GM21390 (cell line): ENCODE data around the gene LUZP1.
"Not testable (repeated sequence)": the region's sequence is repeated elsewhere in the genome, so short reads cannot be mapped to it uniquely, and the experiment has no call there.

ENCODE experiments used
- ATAC-seq: cut with Tn5 transposase; IDR thresholded peaks from one replicate; pipeline ENCODE4 v1.9.1; 2021; ENCODE audit not compliant: unreplicated experiment

LUZP1 gene

GRCh38 chr1:23188936-23189452, 20.3 kb upstream of the LUZP1 start:
- not testable (repeated sequence) for ATAC-seq

DNA sequence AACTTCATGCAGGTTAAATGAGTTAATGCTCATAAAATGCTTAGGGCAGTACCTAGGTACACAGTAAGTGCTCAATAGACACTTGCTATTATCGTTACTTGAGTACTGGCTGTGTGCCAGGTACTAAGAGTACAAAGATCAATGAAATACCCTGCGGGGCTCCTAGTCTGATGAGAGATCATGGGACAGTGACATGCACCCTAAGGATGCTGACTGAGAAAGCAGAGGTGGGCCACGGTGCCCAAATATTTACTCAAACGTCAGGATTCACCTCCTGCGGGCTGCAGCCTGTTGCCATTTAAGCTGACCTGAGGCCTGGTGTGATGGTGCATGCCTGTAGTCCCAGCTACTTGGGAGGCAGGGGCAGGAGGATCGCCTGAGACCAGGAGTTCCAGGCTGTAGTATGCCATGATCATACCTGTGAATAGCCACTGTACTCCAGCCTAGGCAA, 19.8 kb upstream of the LUZP1 start:
- ATAC-seq = no peak

- ATAC-seq = no peak
Measured at GRCh38 chr1:23187637-23188036, 19.0 kb upstream of the LUZP1 start.

DNA sequence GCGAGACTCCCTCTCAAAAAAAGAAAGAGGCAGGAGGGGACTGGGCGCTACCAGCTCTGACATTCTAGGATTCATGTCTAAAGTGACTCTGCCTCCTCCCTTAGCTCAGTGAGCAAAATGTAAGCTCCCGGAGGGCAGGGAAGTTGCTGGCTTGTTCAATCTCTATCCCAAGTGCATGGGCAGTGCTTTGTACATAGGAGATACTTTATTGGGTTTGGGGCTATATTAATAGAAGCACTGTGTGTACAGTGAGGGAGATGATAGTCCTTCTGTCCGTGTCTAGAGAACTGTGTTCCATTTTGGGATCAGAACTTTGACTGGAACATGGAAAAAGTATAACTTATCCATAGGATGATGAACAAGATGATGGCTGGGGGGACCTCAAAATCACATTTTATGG, 16.7 kb upstream of the LUZP1 start:
- no peak for ATAC-seq

GRCh38 chr1:23184212-23184934, 15.7 kb upstream of the LUZP1 start:
- ATAC-seq = no peak

DNA sequence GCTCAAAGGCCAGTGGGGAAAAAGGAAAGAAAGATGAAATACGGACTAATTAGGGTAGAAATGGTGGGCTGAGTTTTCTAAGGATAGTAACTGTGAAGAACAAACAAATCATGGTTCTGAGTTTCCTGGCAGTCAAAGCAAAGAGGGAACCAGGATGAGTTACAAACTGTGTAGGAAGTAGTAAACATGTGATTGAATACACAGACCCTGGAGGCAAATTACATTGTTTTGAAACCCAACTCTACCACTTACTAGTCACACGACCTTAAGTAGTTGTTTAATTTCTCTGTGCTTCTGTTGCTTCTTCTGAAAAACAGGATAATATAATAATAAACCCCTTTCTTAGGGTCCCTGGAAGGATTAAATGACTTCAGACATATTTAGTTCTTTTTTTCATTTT, 11.2 kb upstream of the LUZP1 start:
- no peak for ATAC-seq

- ATAC-seq = no peak
Measured at GRCh38 chr1:23178950-23179349, 10.3 kb upstream of the LUZP1 start.

GRCh38 chr1:23178414-23178813, 9.8 kb upstream of the LUZP1 start:
- ATAC-seq = no peak

- ATAC-seq = peak; percentile 77
Measured at GRCh38 chr1:23177438-23178380, 9.1 kb upstream of the LUZP1 start.

DNA sequence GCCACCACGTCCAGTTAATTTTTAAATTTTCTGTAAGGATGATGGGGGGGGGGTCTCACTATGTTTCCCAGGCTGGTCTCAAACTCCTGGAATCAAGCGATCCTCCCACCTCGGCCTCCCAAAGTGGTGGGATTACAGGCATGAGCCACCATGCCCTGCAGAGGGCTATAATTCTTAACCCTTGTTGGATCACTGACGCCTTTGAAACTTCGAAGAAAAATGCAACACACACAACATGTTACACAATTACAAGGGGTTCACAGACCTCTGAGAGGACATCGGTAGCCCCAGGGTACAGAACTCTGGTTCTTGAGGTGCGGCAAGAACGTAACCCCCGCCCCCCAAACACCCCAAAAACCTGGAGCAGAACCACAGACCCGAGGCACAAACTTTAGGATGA, 8.4 kb upstream of the LUZP1 start:
- ATAC-seq = no peak

DNA sequence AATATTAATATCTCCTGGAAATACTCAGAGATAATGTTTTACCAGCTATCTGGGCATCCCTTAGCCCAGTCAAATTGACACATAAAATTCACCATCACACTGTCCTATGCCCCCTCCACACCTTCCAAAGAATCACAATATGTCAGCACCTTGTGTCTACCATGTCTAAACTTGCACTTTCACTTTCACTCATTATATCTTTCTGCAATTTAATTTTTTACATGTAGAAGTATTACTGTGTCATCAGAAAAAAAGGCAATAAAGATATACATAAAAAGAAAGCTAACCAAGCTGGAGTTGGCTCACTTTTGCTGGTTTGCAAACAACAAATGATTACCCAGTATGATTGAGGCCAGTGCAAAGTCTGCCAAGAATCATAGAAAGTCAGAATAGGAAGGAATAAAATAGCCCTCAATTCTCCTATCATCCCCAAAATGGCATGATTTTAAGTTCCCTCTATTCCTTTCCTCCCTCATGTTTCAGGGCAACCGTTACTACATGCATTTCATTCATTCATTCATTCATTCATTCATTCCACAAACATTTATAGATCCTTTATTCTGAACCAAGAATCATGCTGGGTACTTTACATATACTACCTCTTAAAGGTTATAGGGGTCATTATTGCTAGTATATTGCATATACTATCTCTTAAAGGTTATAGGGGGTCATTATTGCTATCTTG, 5.9 kb upstream of the LUZP1 start:
- no peak for ATAC-seq

GRCh38 chr1:23171181-23171755, 2.6 kb upstream of the LUZP1 start:
- ATAC-seq = no peak

DNA sequence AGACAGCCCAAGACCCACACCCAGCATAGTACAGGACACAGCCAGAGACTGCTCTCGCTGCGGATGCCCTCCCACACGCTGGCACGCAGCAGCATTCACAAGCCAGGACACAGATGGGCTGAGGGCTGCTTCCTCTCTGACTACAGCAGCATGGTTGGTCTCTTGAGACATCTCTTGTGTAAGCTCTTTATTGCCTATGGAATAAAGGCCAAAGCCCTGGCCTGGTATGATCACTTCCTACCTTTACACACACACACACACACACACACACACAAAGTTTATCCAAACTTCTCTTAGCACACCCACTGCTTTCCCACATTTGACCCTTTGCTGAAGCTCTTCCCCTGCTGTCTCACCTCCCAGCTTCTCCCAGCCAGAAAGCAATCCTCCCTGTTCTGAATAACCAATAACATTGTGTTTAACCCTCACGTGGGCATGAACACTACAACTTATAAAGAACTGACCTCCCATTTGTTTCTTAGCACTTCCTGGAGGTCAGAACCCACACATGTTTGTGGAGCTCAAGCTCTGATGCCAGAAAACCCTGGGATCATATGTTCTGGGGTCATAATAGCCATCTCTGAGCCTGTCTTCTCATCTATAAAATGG, 1.2 kb upstream of the LUZP1 start:
- no peak for ATAC-seq

GRCh38 chr1:23169195-23169575, 529 bp upstream of the LUZP1 start:
- ATAC-seq = no peak

GRCh38 chr1:23168079-23168444, 594 bp downstream of the LUZP1 start:
- ATAC-seq = no peak

- no peak for ATAC-seq
Measured at GRCh38 chr1:23167353-23168078, 1.1 kb downstream of the LUZP1 start.

DNA sequence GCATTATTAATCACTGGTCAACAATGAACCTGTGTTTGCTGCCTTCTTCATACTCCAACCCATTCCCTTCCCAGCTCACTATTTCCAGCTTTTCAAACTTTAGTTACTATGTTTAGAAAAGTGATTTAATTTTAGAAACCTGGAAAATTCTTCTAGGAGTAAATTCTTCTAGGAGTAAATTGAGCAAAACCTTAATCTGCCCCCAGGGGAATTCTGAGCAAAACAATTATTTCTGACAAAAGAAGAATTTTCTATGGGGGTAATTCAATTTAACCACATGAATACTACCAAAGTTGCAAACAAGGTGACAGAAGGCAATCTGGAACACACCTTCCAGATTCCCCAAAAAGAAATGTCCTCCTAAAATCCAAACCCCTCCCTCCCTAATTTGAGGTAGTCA, 1.8 kb downstream of the LUZP1 start:
- no peak for ATAC-seq

DNA sequence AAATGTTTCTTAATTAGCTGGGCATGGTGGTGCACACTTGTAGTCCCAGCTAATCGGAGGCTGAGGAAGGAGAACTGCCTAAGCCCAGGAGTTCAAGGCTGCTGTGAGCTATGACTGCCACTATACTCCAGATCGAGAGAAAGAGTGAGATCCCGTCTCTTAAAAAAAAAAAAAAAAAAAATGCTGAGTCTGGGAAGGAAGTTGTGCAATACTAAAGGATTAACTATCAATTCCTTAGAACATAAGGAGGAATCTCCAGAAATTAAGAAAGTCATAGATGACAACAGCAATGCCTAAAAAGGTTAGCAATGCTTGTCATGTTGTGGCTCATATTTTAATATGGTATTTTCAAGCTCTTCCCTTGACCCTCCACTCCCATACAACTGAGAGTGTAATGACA, 5.3 kb downstream of the LUZP1 start:
- no peak for ATAC-seq

DNA sequence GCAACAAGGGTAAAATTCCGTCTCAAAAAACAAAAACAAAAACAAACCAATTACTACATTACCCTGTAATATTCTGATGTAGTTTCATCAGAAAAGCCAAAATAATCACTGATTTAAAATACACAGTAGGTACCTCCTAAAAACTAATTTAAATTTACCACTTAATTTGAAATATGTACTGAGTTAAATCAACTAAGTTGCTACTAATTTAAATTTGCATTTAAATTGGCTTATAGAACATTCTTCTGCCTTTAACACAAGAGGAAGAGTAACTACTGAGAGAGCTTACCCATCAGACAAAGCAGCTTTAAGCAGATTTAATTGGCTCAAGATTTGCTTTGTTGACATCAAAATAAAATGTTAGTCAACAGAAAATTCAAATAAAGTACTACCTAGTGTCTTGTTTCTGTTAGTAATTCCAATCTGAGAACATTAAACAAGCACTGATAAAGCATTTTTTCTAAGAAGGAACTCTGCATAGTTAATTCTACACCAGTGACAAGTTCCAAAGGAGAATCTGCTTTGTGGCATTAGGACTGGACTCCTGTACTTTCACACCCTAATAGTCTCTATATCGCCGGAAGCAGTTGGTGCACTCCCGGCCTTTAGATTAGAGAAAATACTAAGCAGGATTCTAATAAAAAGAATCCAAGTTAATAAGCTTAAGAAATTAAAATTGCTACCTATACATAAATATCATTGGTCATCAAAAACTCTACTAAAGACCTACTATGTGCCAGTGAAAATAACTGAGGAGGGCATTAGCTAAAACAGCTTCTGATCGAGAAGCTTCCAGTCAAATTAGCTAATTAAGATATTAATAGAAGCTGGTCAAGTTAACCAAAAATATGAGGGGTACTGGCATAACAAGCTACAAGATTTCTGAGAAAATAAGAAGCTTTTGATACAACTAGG, 8.4 kb downstream of the LUZP1 start:
- no peak for ATAC-seq
